ENCODE data around the gene DENND10. TPM values are rescaled to one million over a fixed set of nuclear protein-coding genes. Genes with fewer than 3 reads are reported as not detected.

The DENND10 gene
- total RNA-seq, 4 donors from 2014 or later, result 25.7 to 59.5 (median 43.7) TPM

GRCh38 chr10:119167041-119167440 lies 63.1 kb downstream of the DENND10 start:
- in situ Hi-C loops (cut with MboI; ENCODE audit: low sequenced_read_pairs in 4 of 4) (loop anchor here in 1 of 4 donors (25.0 kb wide), 1 partner anchor 695 kb away; the partner anchor contains the start of gene MCMBP), intact Hi-C loops (cut with DNase I; ENCODE audit: low total_unique reads) (loop anchor here (5.0 kb wide), 1 partner anchor 140 kb away; the partner anchor contains the start of gene NANOS1)
- Histone ChIP-seq H3K4me1 (peaks cover 18 to 20% of the 10 kb centered on the region in 2 donors), H3K4me3 (no peak overlapping the region), H3K27ac (peak overlapping the region in 3 of 4 donors; percentile 90 to 97 (median 97)), H3K36me3 (peaks cover 0 to 38% of the 10 kb centered on the region in 2 donors), H3K9me3 (no peaks in the 10 kb centered on the region), H3K27me3 (no peaks in the 10 kb centered on the region)
- TF ChIP-seq, protein P1, sequence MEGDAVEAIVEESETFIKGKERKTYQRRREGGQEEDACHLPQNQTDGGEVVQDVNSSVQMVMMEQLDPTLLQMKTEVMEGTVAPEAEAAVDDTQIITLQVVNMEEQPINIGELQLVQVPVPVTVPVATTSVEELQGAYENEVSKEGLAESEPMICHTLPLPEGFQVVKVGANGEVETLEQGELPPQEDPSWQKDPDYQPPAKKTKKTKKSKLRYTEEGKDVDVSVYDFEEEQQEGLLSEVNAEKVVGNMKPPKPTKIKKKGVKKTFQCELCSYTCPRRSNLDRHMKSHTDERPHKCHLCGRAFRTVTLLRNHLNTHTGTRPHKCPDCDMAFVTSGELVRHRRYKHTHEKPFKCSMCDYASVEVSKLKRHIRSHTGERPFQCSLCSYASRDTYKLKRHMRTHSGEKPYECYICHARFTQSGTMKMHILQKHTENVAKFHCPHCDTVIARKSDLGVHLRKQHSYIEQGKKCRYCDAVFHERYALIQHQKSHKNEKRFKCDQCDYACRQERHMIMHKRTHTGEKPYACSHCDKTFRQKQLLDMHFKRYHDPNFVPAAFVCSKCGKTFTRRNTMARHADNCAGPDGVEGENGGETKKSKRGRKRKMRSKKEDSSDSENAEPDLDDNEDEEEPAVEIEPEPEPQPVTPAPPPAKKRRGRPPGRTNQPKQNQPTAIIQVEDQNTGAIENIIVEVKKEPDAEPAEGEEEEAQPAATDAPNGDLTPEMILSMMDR (IDR thresholded peaks at IDR 0.05 in 4 of 5, conservative IDR thresholded peaks at IDR 0.05 in 1 of 5), result no peak
- no peak for TF ChIP-seq POLR2A (IDR thresholded peaks at IDR 0.05)
- ATAC-seq (no peak), DNase-seq (no peak)

GRCh38 chr10:119174109-119174508 lies 70.2 kb downstream of the DENND10 start:
- in situ Hi-C loops (cut with MboI; ENCODE audit: low sequenced_read_pairs in 4 of 4), result loop anchor here in 1 of 4 donors (25.0 kb wide), 1 partner anchor 688 kb away; the partner anchor contains the start of gene MCMBP

GRCh38 chr10:119176166-119176565 lies 72.3 kb downstream of the DENND10 start:
- H3K4me3 ChIP-seq, result no peak overlapping the region
- no peak for ATAC-seq
- H3K27me3 ChIP-seq, result no peaks in the 10 kb centered on the region
- DNase-seq, result no peak
- peak overlapping the region in 3 of 4 donors; percentile 24 to 97 (median 96) for H3K27ac ChIP-seq
- TF ChIP-seq, protein P1 (IDR thresholded peaks at IDR 0.05 in 4 of 5, conservative IDR thresholded peaks at IDR 0.05 in 1 of 5), result no peak
- no peak for TF ChIP-seq POLR2A (IDR thresholded peaks at IDR 0.05)
- no peaks in the 10 kb centered on the region for H3K9me3 ChIP-seq
- intact Hi-C loops (cut with DNase I; ENCODE audit: low total_unique reads), result loop anchor here (5.0 to 10.0 kb wide), 2 partner anchors 421 kb away; partner anchors contain the start of genes CACUL1 and TIAL1
- in situ Hi-C loops (cut with MboI; ENCODE audit: low sequenced_read_pairs in 4 of 4), result no loop called here
- H3K4me1 ChIP-seq, result peaks cover 18 to 24% of the 10 kb centered on the region in 2 donors
- peaks cover 0 to 27% of the 10 kb centered on the region in 2 donors for H3K36me3 ChIP-seq

More at GRCh38 chr10:119174109-119174508, 70.2 kb downstream of the DENND10 start:
- Histone ChIP-seq H3K36me3 (peaks cover 0 to 40% of the 10 kb centered on the region in 2 donors), H3K27me3 (no peaks in the 10 kb centered on the region), H3K27ac (no peak overlapping the region), H3K9me3 (no peaks in the 10 kb centered on the region), H3K4me1 (peaks cover 17 to 21% of the 10 kb centered on the region in 2 donors), H3K4me3 (no peak overlapping the region)
- ATAC-seq, result no peak
- intact Hi-C loops (cut with DNase I; ENCODE audit: low total_unique reads), result loop anchor here (10.0 kb wide), 1 partner anchor 419 kb away; the partner anchor contains the start of gene CACUL1
- no peak for DNase-seq
- no peak for TF ChIP-seq POLR2A (IDR thresholded peaks at IDR 0.05)
- TF ChIP-seq, protein P1 (IDR thresholded peaks at IDR 0.05 in 4 of 5, conservative IDR thresholded peaks at IDR 0.05 in 1 of 5), result no peak

DNA sequence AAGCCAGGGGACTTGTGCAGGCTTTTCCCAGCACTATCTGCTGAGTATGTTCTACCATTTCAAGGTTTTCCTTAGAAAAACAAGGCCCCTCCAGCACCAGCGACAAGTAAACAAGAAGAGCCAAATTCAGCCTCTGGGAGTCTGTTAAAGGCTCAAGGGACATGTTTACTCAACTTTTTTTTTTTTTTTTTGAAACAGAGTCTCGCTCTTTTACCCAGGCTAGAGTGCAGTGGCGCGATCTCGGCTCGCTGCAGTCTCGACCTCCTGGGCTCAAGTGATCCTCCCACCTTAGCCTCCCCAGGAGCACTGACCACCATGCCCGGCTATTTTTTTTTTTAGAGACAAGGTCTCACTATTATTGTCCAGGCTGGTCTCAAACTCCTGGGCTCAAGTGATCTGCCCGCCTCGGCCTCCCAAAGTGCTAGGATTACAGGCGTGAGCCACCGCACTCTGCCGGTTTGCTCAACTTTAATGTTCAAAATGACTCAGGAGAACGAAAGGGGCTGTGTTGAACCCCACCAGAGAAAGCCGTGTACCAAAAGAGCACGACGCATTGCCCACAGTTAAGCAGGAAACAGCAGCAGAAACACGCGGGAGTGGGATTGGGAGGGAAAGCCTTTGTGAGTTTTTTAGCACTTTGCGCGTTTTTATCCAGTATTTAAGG lies 73.9 kb downstream of the DENND10 start:
- Histone ChIP-seq H3K9me3 (no peaks in the 10 kb centered on the region), H3K27me3 (no peaks in the 10 kb centered on the region), H3K27ac (peak overlapping the region; percentile 90 to 97 (median 94)), H3K36me3 (peaks cover 0 to 10% of the 10 kb centered on the region in 2 donors), H3K4me3 (peak overlapping the region; percentile 74 to 91 (median 87)), H3K4me1 (peaks cover 18 to 24% of the 10 kb centered on the region in 2 donors)
- in situ Hi-C loops (cut with MboI; ENCODE audit: low sequenced_read_pairs in 4 of 4), result no loop called here
- TF ChIP-seq POLR2A (IDR thresholded peaks at IDR 0.05), result no peak
- TF ChIP-seq, protein P1 (IDR thresholded peaks at IDR 0.05 in 4 of 5, conservative IDR thresholded peaks at IDR 0.05 in 1 of 5), result no peak
- DNase-seq (no peak), ATAC-seq (peak in 1 of 2 donors; percentile 19)
- intact Hi-C loops (cut with DNase I; ENCODE audit: low total_unique reads), result loop anchor here (1.0 to 10.0 kb wide), 5 partner anchors 13 to 472 kb away; partner anchors contain the start of genes CACUL1, SFXN4 and TIAL1

All from gastrocnemius medialis (tissue), 4 donors.